ENCODE results near the gene PTH2R. TPM values are rescaled to one million over a fixed set of nuclear protein-coding genes. Genes with fewer than 3 reads are reported as not detected.

Gene PTH2R
- polyA plus RNA-seq, 1 donor (not counting 4 experiments of a cell fraction or from before 2014, with no cell fraction given) = not detected

GRCh38 chr2:208454861-208455260 lies 48.3 kb downstream of the PTH2R start:
- dilution Hi-C loops (cut with MboI; ENCODE audit: extremely low pct_ligation_motif_present, low sequenced_read_pairs) = no loop called here
- Histone ChIP-seq H3K4me1 (ENCODE audit: control insufficient read depth, extremely low read depth, insufficient read depth, low read length) (no peaks in the 10 kb centered on the region), H3K4me2 (ENCODE audit: control insufficient read depth, extremely low read depth, insufficient read depth, low read depth, low read length) (no peak overlapping the region), H3K9me1 (ENCODE audit: control insufficient read depth, extremely low read depth, insufficient read depth, low read length) (no peaks in the 10 kb centered on the region), H3K27ac (ENCODE audit: control insufficient read depth, insufficient read depth, low read length) (no peak overlapping the region), H2AFZ (ENCODE audit: control insufficient read depth, low read length) (no peak overlapping the region), H3K27me3 (ENCODE audit: control insufficient read depth, extremely low read depth, insufficient read depth, low read length) (no peaks in the 10 kb centered on the region), H3K9ac (ENCODE audit: control insufficient read depth, extremely low read depth, insufficient read depth, low read length) (no peak overlapping the region), H3K4me3 (ENCODE audit: control insufficient read depth in 2 of 3, extremely low read depth in 1 of 3, insufficient read depth in 2 of 3, low read depth in 1 of 3, low read length in 3 of 3) (no peak overlapping the region), H3K36me3 (ENCODE audit: control insufficient read depth in 2 of 2, extremely low read depth in 1 of 2, insufficient read depth in 2 of 2, low read length in 2 of 2) (no peaks in the 10 kb centered on the region), H3K79me2 (ENCODE audit: control insufficient read depth, insufficient read depth, low read length) (no peaks in the 10 kb centered on the region), H3K9me3 (ENCODE audit: control insufficient read depth, low read depth, low read length) (no peaks in the 10 kb centered on the region), H4K20me1 (ENCODE audit: control insufficient read depth, extremely low read depth, insufficient read depth, low read length) (no peaks in the 10 kb centered on the region)
- no peak for DNase-seq (ENCODE audit: low read depth, low spot score)
- no peak for FAIRE-seq
- no peak for TF ChIP-seq CTCF (optimal IDR thresholded peaks at IDR 0.05 in 1 of 3, IDR thresholded peaks at IDR 0.05 in 1 of 3, conservative IDR thresholded peaks at IDR 0.05 in 1 of 3; ENCODE audit: extremely low read depth in 1 of 3, insufficient read depth in 2 of 3, low read length in 3 of 3)
- no peak for TF ChIP-seq EZH2 (IDR thresholded peaks at IDR 0.05; ENCODE audit: low read length)

GRCh38 chr2:208463721-208464120 lies 57.1 kb downstream of the PTH2R start:
- no peaks in the 10 kb centered on the region for H3K27me3 ChIP-seq (ENCODE audit: control insufficient read depth, extremely low read depth, insufficient read depth, low read length)
- H3K9me3 ChIP-seq (ENCODE audit: control insufficient read depth, low read depth, low read length) = no peaks in the 10 kb centered on the region
- DNase-seq (ENCODE audit: low read depth, low spot score) (no peak), FAIRE-seq (no peak)
- H3K4me1 ChIP-seq (ENCODE audit: control insufficient read depth, extremely low read depth, insufficient read depth, low read length) = no peaks in the 10 kb centered on the region
- H2AFZ ChIP-seq (ENCODE audit: control insufficient read depth, low read length) = no peak overlapping the region
- H3K27ac ChIP-seq (ENCODE audit: control insufficient read depth, insufficient read depth, low read length) = no peak overlapping the region
- H3K9me1 ChIP-seq (ENCODE audit: control insufficient read depth, extremely low read depth, insufficient read depth, low read length) = no peaks in the 10 kb centered on the region
- no peak overlapping the region for H3K4me3 ChIP-seq (ENCODE audit: control insufficient read depth in 2 of 3, extremely low read depth in 1 of 3, insufficient read depth in 2 of 3, low read depth in 1 of 3, low read length in 3 of 3)
- no peaks in the 10 kb centered on the region for H3K36me3 ChIP-seq (ENCODE audit: control insufficient read depth in 2 of 2, extremely low read depth in 1 of 2, insufficient read depth in 2 of 2, low read length in 2 of 2)
- H3K79me2 ChIP-seq (ENCODE audit: control insufficient read depth, insufficient read depth, low read length) = no peaks in the 10 kb centered on the region
- no peak overlapping the region for H3K4me2 ChIP-seq (ENCODE audit: control insufficient read depth, extremely low read depth, insufficient read depth, low read depth, low read length)
- TF ChIP-seq CTCF (optimal IDR thresholded peaks at IDR 0.05 in 1 of 3, IDR thresholded peaks at IDR 0.05 in 1 of 3, conservative IDR thresholded peaks at IDR 0.05 in 1 of 3; ENCODE audit: extremely low read depth in 1 of 3, insufficient read depth in 2 of 3, low read length in 3 of 3) (no peak), EZH2 (IDR thresholded peaks at IDR 0.05; ENCODE audit: low read length) (no peak)
- dilution Hi-C loops (cut with MboI; ENCODE audit: extremely low pct_ligation_motif_present, low sequenced_read_pairs) = no loop called here
- no peaks in the 10 kb centered on the region for H4K20me1 ChIP-seq (ENCODE audit: control insufficient read depth, extremely low read depth, insufficient read depth, low read length)
- H3K9ac ChIP-seq (ENCODE audit: control insufficient read depth, extremely low read depth, insufficient read depth, low read length) = no peak overlapping the region

Measured in keratinocyte (primary cell).